Keratinocyte (primary cell): ENCODE results near the gene NIT2. TPM values are rescaled to one million over a fixed set of nuclear protein-coding genes. Genes with fewer than 3 reads are reported as not detected.

Experiments
- DNase-seq: peaks from one replicate; pipeline ENCODE4 v3.0.0-alpha.2; 2011; ENCODE audit warnings: low read depth, missing footprints, low spot score
- FAIRE-seq: peaks from 2 replicates; lab custom pipeline; 2011; peaks lifted over from hg19 to GRCh38; lab: Jason Lieb, UNC
- H2AFZ ChIP-seq: 2 replicates; pipeline ENCODE4 v1.6.0; 2012; ENCODE audit warnings: low read length, control low read depth, inconsistent platforms; ENCODE audit not compliant: control insufficient read depth
- H3K27ac ChIP-seq: 2 replicates; pipeline ENCODE4 v1.5.1; 2011; ENCODE audit warnings: low read length; ENCODE audit not compliant: control insufficient read depth, insufficient read depth
- H3K27me3 ChIP-seq: 3 replicates; pipeline ENCODE4 v1.6.0; 2011; ENCODE audit warnings: low read length; ENCODE audit not compliant: control insufficient read depth, insufficient read depth; ENCODE audit errors: extremely low read depth
- H3K36me3 ChIP-seq, 2 experiments: 2 replicates in 1 of 2; 3 replicates in 1 of 2; pipeline ENCODE4 v1.5.1; 2011; ENCODE audit warnings: low read length in 2 of 2, mild to moderate bottlenecking in 1 of 2; ENCODE audit not compliant: control insufficient read depth in 2 of 2, insufficient read depth in 2 of 2; ENCODE audit errors: extremely low read depth in 1 of 2
- H3K4me1 ChIP-seq: 3 replicates; pipeline ENCODE4 v1.5.1; 2011; ENCODE audit warnings: low read length; ENCODE audit not compliant: control insufficient read depth, insufficient read depth; ENCODE audit errors: extremely low read depth
- H3K4me2 ChIP-seq: 3 replicates; pipeline ENCODE4 v1.6.0; 2011; ENCODE audit warnings: low read depth, low read length; ENCODE audit not compliant: control insufficient read depth, insufficient read depth; ENCODE audit errors: extremely low read depth
- H3K4me3 ChIP-seq, 3 experiments: fragments of 200-600 bp in 1 of 3; sonication (generic) in 1 of 3; 2 replicates in 2 of 3; 3 replicates in 1 of 3; pipeline ENCODE4 v1.5.1; 2011 to 2016; ENCODE audit warnings: low read length in 3 of 3, mild to moderate bottlenecking in 3 of 3, control low read depth in 2 of 3, inconsistent platforms in 1 of 3, low read depth in 1 of 3, mixed read lengths in 1 of 3, mixed run types in 1 of 3, moderate library complexity in 1 of 3; ENCODE audit not compliant: control insufficient read depth in 2 of 3, insufficient read depth in 2 of 3; ENCODE audit errors: extremely low read depth in 1 of 3
- H3K79me2 ChIP-seq: 2 replicates; pipeline ENCODE4 v1.6.0; 2012; ENCODE audit warnings: low read length; ENCODE audit not compliant: control insufficient read depth, insufficient read depth
- H3K9ac ChIP-seq: 3 replicates; pipeline ENCODE4 v1.6.0; 2011; ENCODE audit warnings: low read length; ENCODE audit not compliant: control insufficient read depth, insufficient read depth; ENCODE audit errors: extremely low read depth
- H3K9me1 ChIP-seq: 3 replicates; pipeline ENCODE4 v1.6.0; 2011; ENCODE audit warnings: low read length; ENCODE audit not compliant: control insufficient read depth, insufficient read depth; ENCODE audit errors: extremely low read depth
- H3K9me3 ChIP-seq: 2 replicates; pipeline ENCODE4 v1.5.1; 2012; ENCODE audit warnings: low read depth, low read length; ENCODE audit not compliant: control insufficient read depth
- H4K20me1 ChIP-seq: 3 replicates; pipeline ENCODE4 v1.6.0; 2011; ENCODE audit warnings: low read length; ENCODE audit not compliant: control insufficient read depth, insufficient read depth; ENCODE audit errors: extremely low read depth
- CTCF ChIP-seq, 3 experiments: IDR thresholded peaks in 1 of 3; conservative IDR thresholded peaks in 1 of 3; optimal IDR thresholded peaks in 1 of 3; 2 replicates in 2 of 3; 3 replicates in 1 of 3; pipeline versions ENCODE3 to v1.5.1; 2011; ENCODE audit warnings: low read length in 3 of 3, mild to moderate bottlenecking in 3 of 3, moderate library complexity in 2 of 3, control low read depth in 1 of 3, inconsistent platforms in 1 of 3; ENCODE audit not compliant: insufficient read depth in 2 of 3; ENCODE audit errors: extremely low read depth in 1 of 3
- EZH2 ChIP-seq: IDR thresholded peaks from one replicate; pipeline ENCODE4 v1.6.1; 2012; ENCODE audit warnings: inconsistent platforms, mild to moderate bottlenecking, low read length, moderate library complexity
- dilution Hi-C: fragments of 300-500 bp; cut with MboI; formaldehyde crosslinking; loops from one replicate; pipeline ENCODE4 v1.7.0; 2020; ENCODE audit warnings: low sequenced_read_pairs; ENCODE audit not compliant: extremely low pct_ligation_motif_present
- polyA plus RNA-seq, 5 experiments: library from polyadenylated mRNA; depleted of rRNA in 3 of 5; stranded (reverse) in 3 of 5; stranded (forward) in 1 of 5; unstranded in 1 of 5; fragments of >200 nt; gene quantifications; 1 replicate in 1 of 5; 2 replicates in 3 of 5; 3 replicates in 1 of 5; pipeline versions ENCODE4 v1.2.1 to v1.2.3, GENCODE V29; 2011 to 2012; ENCODE audit warnings: missing spikeins in 2 of 5, low read depth in 1 of 5, low replicate concordance in 1 of 5

NIT2 gene
- polyA plus RNA-seq, 1 donor (not counting 4 experiments of a cell fraction or from before 2014, with no cell fraction given): 118 TPM

GRCh38 chr3:100370756-100371155, 36.2 kb downstream of the NIT2 start:
- Histone ChIP-seq H3K4me3 (no peak overlapping the region), H3K27me3 (no peaks in the 10 kb centered on the region), H3K9ac (no peak overlapping the region), H3K9me3 (no peaks in the 10 kb centered on the region), H3K27ac (no peak overlapping the region), H4K20me1 (no peaks in the 10 kb centered on the region), H3K36me3 (peaks cover 11 to 14% of the 10 kb centered on the region in 2 experiments), H3K9me1 (no peaks in the 10 kb centered on the region), H3K79me2 (no peaks in the 10 kb centered on the region), H3K4me2 (no peak overlapping the region), H2AFZ (no peak overlapping the region), H3K4me1 (no peaks in the 10 kb centered on the region)
- dilution Hi-C loops: no loop called here
- no peak for FAIRE-seq
- no peak for DNase-seq
- TF ChIP-seq CTCF (optimal IDR thresholded peaks at IDR 0.05 in 1 of 3, IDR thresholded peaks at IDR 0.05 in 1 of 3, conservative IDR thresholded peaks at IDR 0.05 in 1 of 3; ENCODE audit: extremely low read depth in 1 of 3, insufficient read depth in 2 of 3, low read length in 3 of 3) (no peak), EZH2 (no peak)

- peaks cover 14 to 16% of the 10 kb centered on the region in 2 experiments for H3K36me3 ChIP-seq
- no peak for FAIRE-seq
Measured at GRCh38 chr3:100374521-100374920, 40.0 kb downstream of the NIT2 start.

More at GRCh38 chr3:100374521-100374920, 40.0 kb downstream of the NIT2 start:
- Histone ChIP-seq H3K4me2 (no peak overlapping the region), H3K27me3 (no peaks in the 10 kb centered on the region), H3K4me1 (no peaks in the 10 kb centered on the region), H3K4me3 (no peak overlapping the region), H4K20me1 (no peaks in the 10 kb centered on the region), H3K9me1 (no peaks in the 10 kb centered on the region), H3K27ac (no peak overlapping the region), H3K9me3 (no peaks in the 10 kb centered on the region), H3K9ac (no peak overlapping the region), H2AFZ (no peak overlapping the region), H3K79me2 (no peaks in the 10 kb centered on the region)
- dilution Hi-C loops: no loop called here
- TF ChIP-seq EZH2 (no peak), CTCF (optimal IDR thresholded peaks at IDR 0.05 in 1 of 3, IDR thresholded peaks at IDR 0.05 in 1 of 3, conservative IDR thresholded peaks at IDR 0.05 in 1 of 3; ENCODE audit: extremely low read depth in 1 of 3, insufficient read depth in 2 of 3, low read length in 3 of 3) (no peak)
- no peak for DNase-seq
